HG03066 (cell line): ENCODE results near the gene CHI3L1.

ENCODE experiments used
- ATAC-seq: cut with Tn5 transposase; IDR thresholded peaks from one replicate; pipeline ENCODE4 v1.9.1; 2021; ENCODE audit warnings: low read depth; ENCODE audit not compliant: unreplicated experiment

Gene CHI3L1

GRCh38 chr1:203153051-203153988 is 33.2 kb downstream of the CHI3L1 start:
- no peak for ATAC-seq

GRCh38 chr1:203152158-203153034 is 34.1 kb downstream of the CHI3L1 start:
- no peak for ATAC-seq

GRCh38 chr1:203151362-203152157 is 34.9 kb downstream of the CHI3L1 start:
- no peak for ATAC-seq

DNA sequence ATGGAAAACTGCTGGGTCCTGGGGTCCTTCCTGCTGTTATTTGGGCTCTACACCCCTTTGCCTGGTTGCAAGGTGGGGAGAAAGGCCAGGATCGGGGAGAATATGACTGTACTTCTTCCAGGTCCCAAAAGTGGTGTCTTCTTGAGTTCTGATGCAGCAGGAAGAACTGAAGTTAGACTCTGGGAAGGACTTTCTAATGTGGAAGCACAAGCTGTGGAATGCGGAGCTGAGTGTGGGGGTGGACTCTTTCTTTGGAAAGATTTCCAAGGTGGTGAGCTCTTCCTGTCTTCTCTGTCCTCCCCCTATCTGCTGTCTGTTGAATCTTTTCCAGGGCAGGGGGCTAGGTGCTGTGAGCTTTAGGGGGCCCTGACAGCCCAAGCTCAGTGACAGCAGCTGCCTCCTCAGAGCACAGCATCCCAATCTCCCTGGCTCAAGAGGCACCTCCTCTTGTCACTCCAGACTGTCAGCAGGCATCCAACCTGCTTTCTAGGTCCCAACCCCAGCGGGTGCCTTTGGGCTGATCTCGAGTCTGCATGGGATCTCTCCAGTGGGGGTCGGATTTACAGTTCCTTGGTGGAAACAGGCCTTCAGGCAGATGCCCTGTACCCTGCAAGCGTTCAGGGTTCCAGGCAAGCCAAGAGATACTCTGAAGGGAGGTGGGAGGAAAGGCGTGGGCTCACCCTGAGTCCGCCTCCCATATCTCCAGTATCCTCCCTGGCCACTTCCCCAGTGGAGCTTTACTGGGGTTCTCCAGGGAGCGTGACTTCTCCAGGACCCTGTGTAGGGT is 35.8 kb downstream of the CHI3L1 start:
- no peak for ATAC-seq

DNA sequence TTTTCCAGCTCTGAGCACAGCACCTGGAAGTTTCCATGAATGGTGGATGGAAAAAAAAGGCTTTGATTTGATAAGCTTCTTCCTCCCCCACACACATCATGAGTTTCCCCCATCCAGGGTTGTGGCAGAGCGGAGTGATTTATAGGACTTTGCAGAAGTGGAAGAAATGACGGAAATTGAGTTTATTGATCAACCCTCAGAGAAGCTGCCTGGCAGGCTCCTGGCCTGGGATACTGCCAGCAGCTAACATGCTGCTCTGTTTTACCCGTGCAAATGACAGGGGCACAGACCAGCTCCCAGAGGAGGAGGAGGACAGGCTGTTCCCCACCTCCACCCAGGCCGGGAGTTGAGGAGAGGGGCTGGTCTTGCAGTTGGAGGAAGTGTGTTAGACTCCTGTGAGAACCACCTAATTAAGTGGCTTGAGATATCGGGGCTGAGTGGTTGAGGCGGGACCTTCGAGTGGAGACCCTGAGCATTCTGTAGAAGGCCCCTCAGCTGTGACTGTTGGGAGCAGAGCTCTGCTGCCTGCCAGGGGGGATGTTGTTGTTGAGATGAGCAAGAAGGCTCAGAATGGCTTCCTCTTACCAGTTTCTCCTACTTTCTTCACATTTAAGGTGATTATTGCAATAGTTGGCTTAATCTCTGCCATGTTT is 37.2 kb downstream of the CHI3L1 start:
- ATAC-seq: no peak

GRCh38 chr1:203148579-203148978 is 37.9 kb downstream of the CHI3L1 start:
- no peak for ATAC-seq

DNA sequence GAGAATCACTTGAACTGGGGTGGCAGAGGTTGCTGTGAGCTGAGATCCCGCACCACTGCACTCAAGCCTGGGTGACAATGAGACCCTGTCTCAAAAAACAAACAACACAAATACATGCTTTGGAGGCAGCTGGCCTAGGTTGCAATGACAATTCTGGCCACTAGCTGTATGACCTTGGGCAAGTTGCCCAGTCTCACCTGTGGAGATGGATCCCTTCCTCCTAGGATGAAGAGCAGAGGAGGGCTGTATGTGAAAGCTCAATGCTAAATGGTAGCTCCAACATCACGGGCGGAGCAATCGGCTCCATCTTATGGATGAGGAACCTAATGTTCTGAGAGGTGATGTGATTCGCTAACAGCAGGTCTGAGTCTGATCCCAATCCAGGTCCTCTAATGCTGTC is 38.4 kb downstream of the CHI3L1 start:
- no peak for ATAC-seq

GRCh38 chr1:203147376-203147775 is 39.1 kb downstream of the CHI3L1 start:
- no peak for ATAC-seq

DNA sequence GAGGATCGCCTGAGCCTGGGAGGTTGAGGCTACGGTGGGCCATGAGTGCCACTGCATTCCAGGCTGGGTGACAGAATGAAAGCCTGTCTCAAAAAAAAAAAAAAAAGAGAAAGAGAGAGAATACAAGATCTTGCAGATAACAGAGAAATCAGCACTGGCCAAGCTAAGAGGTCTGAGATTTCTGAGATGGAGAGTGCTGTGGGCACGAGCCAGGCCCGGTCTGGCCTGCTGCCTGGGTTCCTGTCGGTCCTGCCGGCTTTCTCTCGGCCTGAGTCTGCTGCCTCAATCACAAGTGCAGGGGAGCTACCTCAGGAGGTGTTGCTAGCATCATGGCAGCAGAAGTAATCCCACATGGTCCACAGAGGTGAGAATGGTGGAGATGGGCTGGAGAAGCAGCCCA is 40.0 kb downstream of the CHI3L1 start:
- no peak for ATAC-seq

GRCh38 chr1:203146042-203146369 is 40.5 kb downstream of the CHI3L1 start:
- no peak for ATAC-seq

GRCh38 chr1:203145321-203146041 is 41.0 kb downstream of the CHI3L1 start:
- no peak for ATAC-seq

- ATAC-seq: no peak
Observed at GRCh38 chr1:203144661-203145060, 41.8 kb downstream of the CHI3L1 start.

- no peak for ATAC-seq
Observed at GRCh38 chr1:203143641-203144040, 42.9 kb downstream of the CHI3L1 start.

DNA sequence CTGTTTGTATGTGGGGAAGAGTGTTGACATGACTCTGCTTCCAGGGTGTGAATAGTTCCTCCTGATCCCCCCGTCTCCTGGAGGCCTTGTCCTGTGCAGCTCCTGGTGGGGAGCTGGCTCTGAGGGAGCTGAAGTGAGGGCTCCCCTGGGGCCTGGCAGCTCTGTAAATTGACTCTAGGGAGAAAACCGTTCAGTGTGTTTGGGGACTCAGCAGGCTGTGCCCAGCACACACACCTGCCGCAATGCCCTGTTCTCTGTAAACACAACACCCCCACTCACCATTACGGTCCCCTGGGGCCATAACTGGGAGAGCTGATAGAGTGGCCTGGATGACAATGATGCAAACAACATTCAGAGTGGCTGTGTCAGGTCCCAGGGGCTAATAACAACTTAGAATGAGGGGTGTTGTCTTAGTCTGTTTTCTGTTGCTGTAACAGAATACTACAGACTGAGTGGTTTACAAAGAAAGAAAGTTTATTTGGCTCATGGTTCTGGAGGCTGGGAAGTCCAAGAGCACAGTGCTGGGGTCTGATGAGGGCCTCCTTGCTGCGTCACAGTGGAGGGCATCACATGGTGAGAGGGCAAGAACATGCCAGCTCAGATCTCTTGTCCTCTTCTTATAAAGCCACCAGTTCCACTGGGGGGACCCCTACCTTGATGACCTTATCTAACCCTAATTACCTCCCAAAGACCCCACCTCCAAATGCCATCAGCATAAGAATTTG is 43.7 kb downstream of the CHI3L1 start:
- no peak for ATAC-seq

DNA sequence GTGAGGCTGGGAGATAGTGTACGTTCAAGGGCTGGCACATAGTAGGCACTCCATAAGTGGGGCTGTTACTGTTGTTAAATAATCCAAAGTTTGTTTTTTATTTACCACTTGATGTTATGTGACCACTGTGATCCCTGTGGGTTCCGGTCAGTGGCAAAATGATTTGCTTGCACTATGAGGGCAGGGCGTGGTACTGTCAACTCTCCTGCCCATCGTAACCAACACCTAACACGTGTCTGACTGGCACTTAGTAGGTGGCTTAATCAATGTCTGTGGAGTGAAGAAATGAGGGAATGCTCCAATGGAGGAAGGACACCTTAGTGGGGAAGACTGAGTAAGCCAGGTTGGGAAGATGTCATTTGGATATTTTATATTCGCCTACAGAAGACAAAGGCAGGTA is 44.4 kb downstream of the CHI3L1 start:
- ATAC-seq: no peak

DNA sequence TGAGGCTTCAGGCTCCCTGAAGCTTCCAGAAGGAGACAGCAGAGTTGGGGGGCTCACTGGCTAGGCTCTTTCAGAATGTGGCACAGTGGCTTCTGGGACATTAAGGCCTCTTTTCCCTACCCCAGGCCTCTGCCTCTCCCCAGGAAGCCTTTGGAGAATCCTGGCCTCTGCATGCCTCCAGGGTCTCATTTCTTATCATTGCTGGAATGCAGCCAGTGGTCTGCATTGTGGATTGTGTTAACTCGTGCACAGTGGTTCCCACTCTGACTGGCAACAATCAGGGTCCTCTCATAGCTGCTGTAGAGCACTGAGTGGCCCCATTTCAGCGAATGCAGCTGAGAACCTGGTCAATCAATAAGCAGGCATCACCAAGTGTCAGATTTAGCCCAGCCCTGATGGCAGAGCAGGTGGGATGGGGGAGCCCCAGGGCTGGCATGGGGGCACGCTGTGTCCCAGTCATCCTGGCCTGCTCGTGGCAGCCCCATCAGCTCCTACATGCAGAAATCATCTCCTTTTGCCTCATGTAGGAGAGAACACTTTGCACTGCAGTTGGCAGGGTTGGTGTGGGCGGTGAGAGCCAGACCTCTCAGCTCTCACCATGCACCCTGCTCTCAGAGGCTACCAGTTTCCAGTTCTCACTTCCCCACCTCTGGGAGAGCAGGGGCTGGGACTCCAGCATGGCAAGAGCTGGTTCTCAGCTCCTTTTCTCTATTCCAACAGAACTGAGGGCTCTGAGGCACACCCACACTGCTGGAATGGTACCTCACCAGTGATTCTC is 45.6 kb downstream of the CHI3L1 start:
- ATAC-seq: no peak

DNA sequence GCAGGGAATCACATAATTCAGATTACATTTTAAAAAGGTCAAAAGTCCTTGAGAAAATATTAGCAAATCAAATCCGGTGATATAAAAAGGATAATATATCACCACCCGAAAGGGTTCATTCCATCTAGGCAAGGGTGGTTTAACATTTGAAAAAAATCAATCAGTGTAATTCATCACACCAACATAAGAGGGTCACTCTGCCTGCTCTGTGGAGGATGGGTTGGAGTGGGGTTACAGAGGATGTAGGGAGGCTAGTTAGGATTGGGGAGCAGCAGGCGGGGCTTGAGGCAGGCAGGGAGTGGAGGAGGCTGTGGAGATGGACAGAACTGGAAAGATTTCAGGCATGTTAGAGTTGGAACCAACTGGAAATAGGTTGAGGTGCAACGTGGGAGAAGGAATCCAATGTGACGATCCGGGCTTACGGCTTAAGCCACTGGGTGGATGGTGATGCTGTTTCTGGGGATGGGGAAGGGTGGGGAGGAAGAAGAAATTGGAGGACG is 46.5 kb downstream of the CHI3L1 start:
- ATAC-seq: no peak
